ENCODE results near the gene P3H4.

- TF ChIP-seq RAD21 (IDR thresholded peaks at IDR 0.05; ENCODE audit: low read length), result no peak
- TF ChIP-seq CTCF (conservative IDR thresholded peaks at IDR 0.05; ENCODE audit: low read depth, low read length), result no peak
- TF ChIP-seq POLR2A (IDR thresholded peaks at IDR 0.05; ENCODE audit: low read depth, low read length), result no peak
- no peak for TF ChIP-seq MAZ (IDR thresholded peaks at IDR 0.05; ENCODE audit: borderline replicate concordance, low read depth, low read length)
- no peak for TF ChIP-seq USF2 (IDR thresholded peaks at IDR 0.05; ENCODE audit: low read depth, low read length)
- TF ChIP-seq CEBPB (IDR thresholded peaks at IDR 0.05; ENCODE audit: low read depth, low read length), result no peak
- no peak for TF ChIP-seq BHLHE40 (IDR thresholded peaks at IDR 0.05; ENCODE audit: low read depth, low read length)
- TF ChIP-seq FOS (IDR thresholded peaks at IDR 0.05; ENCODE audit: low read depth, low read length), result no peak
- no peak for TF ChIP-seq RFX5 (IDR thresholded peaks at IDR 0.05; ENCODE audit: low read depth, low read length)
- no peak for TF ChIP-seq MXI1 (IDR thresholded peaks at IDR 0.05; ENCODE audit: borderline replicate concordance, low read depth, low read length)
- TF ChIP-seq NFE2L2 (IDR thresholded peaks at IDR 0.05; ENCODE audit: low read depth, low read length), result no peak
These were observed 42.3 kb downstream of the P3H4 start for GRCh38 chr17:41769346-41769862.

Measured in IMR-90 (cell line).